ENCODE data around the gene ZCCHC24.

The ZCCHC24 gene

GRCh38 chr10:79468841-79469585, 23.6 kb upstream of the ZCCHC24 start:
- Histone ChIP-seq H3K4me3 (ENCODE audit: low read length) (no peak overlapping the region), H3K36me3 (ENCODE audit: control insufficient read depth, insufficient read depth, low read length) (no peaks in the 10 kb centered on the region), H3K4me1 (ENCODE audit: control insufficient read depth, insufficient read depth, low read length) (peaks cover 3% of the 10 kb centered on the region), H3K27me3 (ENCODE audit: control insufficient read depth, insufficient read depth, low read length) (no peaks in the 10 kb centered on the region), H3K9ac (ENCODE audit: low read length) (no peak overlapping the region), H3K27ac (ENCODE audit: low read depth, low read length) (no peak overlapping the region)

GRCh38 chr10:79468015-79468560, 22.7 kb upstream of the ZCCHC24 start:
- no peaks in the 10 kb centered on the region for H3K27me3 ChIP-seq (ENCODE audit: control insufficient read depth, insufficient read depth, low read length)
- H3K36me3 ChIP-seq (ENCODE audit: control insufficient read depth, insufficient read depth, low read length): no peaks in the 10 kb centered on the region
- H3K4me1 ChIP-seq (ENCODE audit: control insufficient read depth, insufficient read depth, low read length): peaks cover 3% of the 10 kb centered on the region
- H3K4me3 ChIP-seq (ENCODE audit: low read length): no peak overlapping the region
- no peak overlapping the region for H3K9ac ChIP-seq (ENCODE audit: low read length)
- H3K27ac ChIP-seq (ENCODE audit: low read depth, low read length): no peak overlapping the region

GRCh38 chr10:79465341-79465740, 19.9 kb upstream of the ZCCHC24 start:
- Histone ChIP-seq H3K27me3 (ENCODE audit: control insufficient read depth, insufficient read depth, low read length) (no peaks in the 10 kb centered on the region), H3K4me1 (ENCODE audit: control insufficient read depth, insufficient read depth, low read length) (peaks cover 3% of the 10 kb centered on the region), H3K4me3 (ENCODE audit: low read length) (no peak overlapping the region), H3K9ac (ENCODE audit: low read length) (no peak overlapping the region), H3K36me3 (ENCODE audit: control insufficient read depth, insufficient read depth, low read length) (no peaks in the 10 kb centered on the region), H3K27ac (ENCODE audit: low read depth, low read length) (no peak overlapping the region)

GRCh38 chr10:79463578-79464496, 18.4 kb upstream of the ZCCHC24 start:
- H3K4me1 ChIP-seq (ENCODE audit: control insufficient read depth, insufficient read depth, low read length): peaks cover 3% of the 10 kb centered on the region
- no peak overlapping the region for H3K9ac ChIP-seq (ENCODE audit: low read length)
- H3K4me3 ChIP-seq (ENCODE audit: low read length): no peak overlapping the region
- no peaks in the 10 kb centered on the region for H3K27me3 ChIP-seq (ENCODE audit: control insufficient read depth, insufficient read depth, low read length)
- H3K36me3 ChIP-seq (ENCODE audit: control insufficient read depth, insufficient read depth, low read length): no peaks in the 10 kb centered on the region
- no peak overlapping the region for H3K27ac ChIP-seq (ENCODE audit: low read depth, low read length)

GRCh38 chr10:79460687-79461086, 15.3 kb upstream of the ZCCHC24 start:
- H3K4me3 ChIP-seq (ENCODE audit: low read length): no peak overlapping the region
- no peaks in the 10 kb centered on the region for H3K4me1 ChIP-seq (ENCODE audit: control insufficient read depth, insufficient read depth, low read length)
- no peaks in the 10 kb centered on the region for H3K27me3 ChIP-seq (ENCODE audit: control insufficient read depth, insufficient read depth, low read length)
- H3K9ac ChIP-seq (ENCODE audit: low read length): no peak overlapping the region
- no peak overlapping the region for H3K27ac ChIP-seq (ENCODE audit: low read depth, low read length)
- no peaks in the 10 kb centered on the region for H3K36me3 ChIP-seq (ENCODE audit: control insufficient read depth, insufficient read depth, low read length)

- H3K9ac ChIP-seq (ENCODE audit: low read length): no peak overlapping the region
- H3K4me3 ChIP-seq (ENCODE audit: low read length): no peak overlapping the region
- no peak overlapping the region for H3K27ac ChIP-seq (ENCODE audit: low read depth, low read length)
- H3K4me1 ChIP-seq (ENCODE audit: control insufficient read depth, insufficient read depth, low read length): peaks cover 1% of the 10 kb centered on the region
- no peaks in the 10 kb centered on the region for H3K27me3 ChIP-seq (ENCODE audit: control insufficient read depth, insufficient read depth, low read length)
- H3K36me3 ChIP-seq (ENCODE audit: control insufficient read depth, insufficient read depth, low read length): no peaks in the 10 kb centered on the region
These were observed 13.8 kb upstream of the ZCCHC24 start for GRCh38 chr10:79459243-79459642.

GRCh38 chr10:79458483-79458882, 13.1 kb upstream of the ZCCHC24 start:
- peaks cover 5% of the 10 kb centered on the region for H3K4me1 ChIP-seq (ENCODE audit: control insufficient read depth, insufficient read depth, low read length)
- H3K4me3 ChIP-seq (ENCODE audit: low read length): no peak overlapping the region
- H3K27ac ChIP-seq (ENCODE audit: low read depth, low read length): no peak overlapping the region
- H3K36me3 ChIP-seq (ENCODE audit: control insufficient read depth, insufficient read depth, low read length): no peaks in the 10 kb centered on the region
- no peak overlapping the region for H3K9ac ChIP-seq (ENCODE audit: low read length)
- H3K27me3 ChIP-seq (ENCODE audit: control insufficient read depth, insufficient read depth, low read length): no peaks in the 10 kb centered on the region

- no peak overlapping the region for H3K4me3 ChIP-seq (ENCODE audit: low read length)
- no peak overlapping the region for H3K27ac ChIP-seq (ENCODE audit: low read depth, low read length)
- H3K36me3 ChIP-seq (ENCODE audit: control insufficient read depth, insufficient read depth, low read length): no peaks in the 10 kb centered on the region
- H3K9ac ChIP-seq (ENCODE audit: low read length): no peak overlapping the region
- H3K27me3 ChIP-seq (ENCODE audit: control insufficient read depth, insufficient read depth, low read length): no peaks in the 10 kb centered on the region
- H3K4me1 ChIP-seq (ENCODE audit: control insufficient read depth, insufficient read depth, low read length): peaks cover 10% of the 10 kb centered on the region
These were observed 11.9 kb upstream of the ZCCHC24 start for GRCh38 chr10:79457256-79457785.

GRCh38 chr10:79454259-79454658, 8.8 kb upstream of the ZCCHC24 start:
- H3K4me1 ChIP-seq (ENCODE audit: control insufficient read depth, insufficient read depth, low read length): peaks cover 13% of the 10 kb centered on the region
- H3K4me3 ChIP-seq (ENCODE audit: low read length): no peak overlapping the region

GRCh38 chr10:79453392-79453791, 8.0 kb upstream of the ZCCHC24 start:
- H3K4me3 ChIP-seq (ENCODE audit: low read length): no peak overlapping the region
- H3K4me1 ChIP-seq (ENCODE audit: control insufficient read depth, insufficient read depth, low read length): peaks cover 13% of the 10 kb centered on the region
- no peak overlapping the region for H3K9ac ChIP-seq (ENCODE audit: low read length)
- H3K27me3 ChIP-seq (ENCODE audit: control insufficient read depth, insufficient read depth, low read length): no peaks in the 10 kb centered on the region
- H3K36me3 ChIP-seq (ENCODE audit: control insufficient read depth, insufficient read depth, low read length): no peaks in the 10 kb centered on the region
- H3K27ac ChIP-seq (ENCODE audit: low read depth, low read length): no peak overlapping the region

More at GRCh38 chr10:79454259-79454658, 8.8 kb upstream of the ZCCHC24 start:
- Histone ChIP-seq H3K9ac (ENCODE audit: low read length) (no peak overlapping the region), H3K27me3 (ENCODE audit: control insufficient read depth, insufficient read depth, low read length) (no peaks in the 10 kb centered on the region), H3K27ac (ENCODE audit: low read depth, low read length) (peak overlapping the region; percentile 33), H3K36me3 (ENCODE audit: control insufficient read depth, insufficient read depth, low read length) (no peaks in the 10 kb centered on the region)

GRCh38 chr10:79452174-79452611, 6.8 kb upstream of the ZCCHC24 start:
- Histone ChIP-seq H3K4me3 (ENCODE audit: low read length) (no peak overlapping the region), H3K9ac (ENCODE audit: low read length) (no peak overlapping the region), H3K27me3 (ENCODE audit: control insufficient read depth, insufficient read depth, low read length) (no peaks in the 10 kb centered on the region), H3K27ac (ENCODE audit: low read depth, low read length) (peak overlapping the region; percentile 53), H3K4me1 (ENCODE audit: control insufficient read depth, insufficient read depth, low read length) (peaks cover 13% of the 10 kb centered on the region), H3K36me3 (ENCODE audit: control insufficient read depth, insufficient read depth, low read length) (no peaks in the 10 kb centered on the region)

GRCh38 chr10:79451046-79451699, 5.7 kb upstream of the ZCCHC24 start:
- peak overlapping the region; percentile 25 for H3K27ac ChIP-seq (ENCODE audit: low read depth, low read length)
- H3K4me3 ChIP-seq (ENCODE audit: low read length): no peak overlapping the region
- H3K9ac ChIP-seq (ENCODE audit: low read length): no peak overlapping the region
- H3K27me3 ChIP-seq (ENCODE audit: control insufficient read depth, insufficient read depth, low read length): no peaks in the 10 kb centered on the region
- H3K36me3 ChIP-seq (ENCODE audit: control insufficient read depth, insufficient read depth, low read length): no peaks in the 10 kb centered on the region
- H3K4me1 ChIP-seq (ENCODE audit: control insufficient read depth, insufficient read depth, low read length): peaks cover 16% of the 10 kb centered on the region

Data from rectal smooth muscle tissue (tissue), 1 donor.